ENCODE measurements around the gene AP3B1.

The AP3B1 gene

GRCh38 chr5:78102500-78102899 lies 192.0 kb downstream of the AP3B1 start:
- Histone ChIP-seq H3K36me3 (ENCODE audit: insufficient read depth, low read length) (peaks cover 45% of the 10 kb centered on the region), H3K9me3 (ENCODE audit: insufficient read depth, low read depth, low read length) (no peaks in the 10 kb centered on the region), H3K4me1 (ENCODE audit: insufficient read depth, low read length, poor library complexity, severe bottlenecking) (peaks cover 11% of the 10 kb centered on the region), H3K9ac (ENCODE audit: low read depth, low read length, poor library complexity, severe bottlenecking) (no peak overlapping the region), H3K4me2 (ENCODE audit: low read depth, low read length, poor library complexity, severe bottlenecking) (no peak overlapping the region), H2AFZ (ENCODE audit: low read length) (no peak overlapping the region), H3K79me2 (ENCODE audit: insufficient read depth, low read length) (no peaks in the 10 kb centered on the region), H3F3A (ENCODE audit: low read depth) (0 out of 2 replicates have a peak, but pooled peaks cover 3% of the 10 kb centered on the region), H3K9me2 (replicated peaks; ENCODE audit: low read depth, low read length) (no peaks in the 10 kb centered on the region), H4K20me1 (ENCODE audit: insufficient read depth, low read length, poor library complexity, severe bottlenecking) (no peaks in the 10 kb centered on the region), H3K4me3 (ENCODE audit: low read length, poor library complexity, severe bottlenecking) (no peak overlapping the region), H3K27me3 (ENCODE audit: insufficient read depth, low read length, poor library complexity, severe bottlenecking) (no peaks in the 10 kb centered on the region)
- TF ChIP-seq EZH2phosphoT487 (IDR thresholded peaks at IDR 0.05; ENCODE audit: borderline replicate concordance), result no peak
- TF ChIP-seq, protein P1, sequence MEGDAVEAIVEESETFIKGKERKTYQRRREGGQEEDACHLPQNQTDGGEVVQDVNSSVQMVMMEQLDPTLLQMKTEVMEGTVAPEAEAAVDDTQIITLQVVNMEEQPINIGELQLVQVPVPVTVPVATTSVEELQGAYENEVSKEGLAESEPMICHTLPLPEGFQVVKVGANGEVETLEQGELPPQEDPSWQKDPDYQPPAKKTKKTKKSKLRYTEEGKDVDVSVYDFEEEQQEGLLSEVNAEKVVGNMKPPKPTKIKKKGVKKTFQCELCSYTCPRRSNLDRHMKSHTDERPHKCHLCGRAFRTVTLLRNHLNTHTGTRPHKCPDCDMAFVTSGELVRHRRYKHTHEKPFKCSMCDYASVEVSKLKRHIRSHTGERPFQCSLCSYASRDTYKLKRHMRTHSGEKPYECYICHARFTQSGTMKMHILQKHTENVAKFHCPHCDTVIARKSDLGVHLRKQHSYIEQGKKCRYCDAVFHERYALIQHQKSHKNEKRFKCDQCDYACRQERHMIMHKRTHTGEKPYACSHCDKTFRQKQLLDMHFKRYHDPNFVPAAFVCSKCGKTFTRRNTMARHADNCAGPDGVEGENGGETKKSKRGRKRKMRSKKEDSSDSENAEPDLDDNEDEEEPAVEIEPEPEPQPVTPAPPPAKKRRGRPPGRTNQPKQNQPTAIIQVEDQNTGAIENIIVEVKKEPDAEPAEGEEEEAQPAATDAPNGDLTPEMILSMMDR (conservative IDR thresholded peaks at IDR 0.05; ENCODE audit: low read length), result no peak

GRCh38 chr5:78095125-78095524 lies 199.4 kb downstream of the AP3B1 start:
- Histone ChIP-seq H4K20me1 (ENCODE audit: insufficient read depth, low read length, poor library complexity, severe bottlenecking) (no peaks in the 10 kb centered on the region), H3F3A (ENCODE audit: low read depth) (no peaks in the 10 kb centered on the region), H3K27me3 (ENCODE audit: insufficient read depth, low read length, poor library complexity, severe bottlenecking) (no peaks in the 10 kb centered on the region), H3K4me2 (ENCODE audit: low read depth, low read length, poor library complexity, severe bottlenecking) (no peak overlapping the region), H3K4me1 (ENCODE audit: insufficient read depth, low read length, poor library complexity, severe bottlenecking) (no peaks in the 10 kb centered on the region), H3K9me3 (ENCODE audit: insufficient read depth, low read depth, low read length) (no peaks in the 10 kb centered on the region), H3K9me2 (replicated peaks; ENCODE audit: low read depth, low read length) (no peaks in the 10 kb centered on the region), H3K4me3 (ENCODE audit: low read length, poor library complexity, severe bottlenecking) (no peak overlapping the region), H3K36me3 (ENCODE audit: insufficient read depth, low read length) (peaks cover 29% of the 10 kb centered on the region), H2AFZ (ENCODE audit: low read length) (no peak overlapping the region), H3K79me2 (ENCODE audit: insufficient read depth, low read length) (no peaks in the 10 kb centered on the region), H3K9ac (ENCODE audit: low read depth, low read length, poor library complexity, severe bottlenecking) (no peak overlapping the region)
- TF ChIP-seq, protein P1 (conservative IDR thresholded peaks at IDR 0.05; ENCODE audit: low read length), result no peak
- TF ChIP-seq EZH2phosphoT487 (IDR thresholded peaks at IDR 0.05; ENCODE audit: borderline replicate concordance), result no peak

- Histone ChIP-seq H3K36me3 (ENCODE audit: insufficient read depth, low read length) (peaks cover 34% of the 10 kb centered on the region), H3F3A (ENCODE audit: low read depth) (no peaks in the 10 kb centered on the region), H3K4me3 (ENCODE audit: low read length, poor library complexity, severe bottlenecking) (no peak overlapping the region), H3K9me3 (ENCODE audit: insufficient read depth, low read depth, low read length) (no peaks in the 10 kb centered on the region), H3K79me2 (ENCODE audit: insufficient read depth, low read length) (no peaks in the 10 kb centered on the region), H3K4me1 (ENCODE audit: insufficient read depth, low read length, poor library complexity, severe bottlenecking) (no peaks in the 10 kb centered on the region), H3K9ac (ENCODE audit: low read depth, low read length, poor library complexity, severe bottlenecking) (no peak overlapping the region), H3K4me2 (ENCODE audit: low read depth, low read length, poor library complexity, severe bottlenecking) (no peak overlapping the region), H2AFZ (ENCODE audit: low read length) (no peak overlapping the region), H3K9me2 (replicated peaks; ENCODE audit: low read depth, low read length) (no peaks in the 10 kb centered on the region), H4K20me1 (ENCODE audit: insufficient read depth, low read length, poor library complexity, severe bottlenecking) (no peaks in the 10 kb centered on the region), H3K27me3 (ENCODE audit: insufficient read depth, low read length, poor library complexity, severe bottlenecking) (no peaks in the 10 kb centered on the region)
- TF ChIP-seq, protein P1 (conservative IDR thresholded peaks at IDR 0.05; ENCODE audit: low read length), result no peak
These were observed 204.5 kb downstream of the AP3B1 start for GRCh38 chr5:78090002-78090401.
